Upper lobe of left lung (tissue), 6 donors: ENCODE data around the gene CLEC16A. TPM values are rescaled to one million over a fixed set of nuclear protein-coding genes. Genes with fewer than 3 reads are reported as not detected.

Source experiments
- ATAC-seq, 2 donors: fragments of 200-7000 bp; cut with Tn5 transposase; one replicate each; pipeline ENCODE4 v1.9.1; 2022; ENCODE audit warnings: mild to moderate bottlenecking in 2 of 2, moderate library complexity in 2 of 2; ENCODE audit not compliant: low FRiP score in 2 of 2
- DNase-seq, 2 donors: peaks; one replicate each; pipeline ENCODE4 v3.0.0-alpha.2; 2019 to 2020
- H3K27ac ChIP-seq, 4 donors: fragments of 200-600 bp; sonication (generic); one replicate each; pipeline ENCODE4 v1.5.1; 2016 to 2019
- H3K27me3 ChIP-seq, 4 donors: fragments of 200-600 bp; sonication (generic); one replicate each; pipeline ENCODE4 v1.5.1; 2017 to 2019
- H3K36me3 ChIP-seq, 4 donors: fragments of 200-600 bp; sonication (generic); one replicate each; pipeline ENCODE4 v1.5.1; 2016 to 2019
- H3K4me1 ChIP-seq, 4 donors: fragments of 200-600 bp; sonication (generic); one replicate each; pipeline ENCODE4 v1.5.1; 2018 to 2019
- H3K4me3 ChIP-seq, 4 donors: fragments of 200-600 bp; sonication (generic); one replicate each; pipeline ENCODE4 v1.5.1; 2017 to 2019; ENCODE audit warnings: mild to moderate bottlenecking in 2 of 4, moderate library complexity in 1 of 4
- H3K9me3 ChIP-seq, 4 donors: fragments of 200-600 bp; sonication (generic); one replicate each; pipeline ENCODE4 v1.5.1; 2018 to 2019
- CTCF ChIP-seq, 6 experiments: fragments of 450-650 bp in 4 of 6; fragments of 200-600 bp in 2 of 6; sonication (generic) in 2 of 6; IDR thresholded peaks; one replicate each; pipeline ENCODE4 v1.5.1; 2016 to 2019; ENCODE audit warnings: antibody characterized with exemption in 6 of 6
- EP300 ChIP-seq, 4 donors: sonication (generic); formaldehyde crosslinking; IDR thresholded peaks; one replicate each; pipeline ENCODE4 v1.5.1; 2017; ENCODE audit warnings: antibody characterized with exemption in 4 of 4, control low read depth in 2 of 4
- POLR2A ChIP-seq, 4 donors: fragments of 450-650 bp; IDR thresholded peaks; one replicate each; pipeline ENCODE4 v1.5.1; 2016 to 2017; ENCODE audit warnings: antibody characterized with exemption in 4 of 4, mild to moderate bottlenecking in 2 of 4
- POLR2AphosphoS5 ChIP-seq, 2 donors: sonication (generic); formaldehyde crosslinking; IDR thresholded peaks; one replicate each; pipeline ENCODE4 v1.5.1; 2017; ENCODE audit warnings: antibody characterized with exemption in 2 of 2
- WGBS, 2 donors: methylation state at CpG; one replicate each; pipeline ENCODE4 v1.1.5; 2017 to 2018; 5-methylcytosine and 5-hydroxymethylcytosine counted together
- total RNA-seq, 6 donors: library from RNA; depleted of rRNA in 4 of 6; stranded (reverse); fragments of >200 nt in 4 of 6; gene quantifications; one replicate each; pipeline versions ENCODE4 v1.1.0 to v1.2.1, GENCODE V29; 2016 to 2021
- donor health status: DM: no; HTN: no; CAD: no; lungs with moderate emphysema.
- donor health status: DM: no; HTN: yes; CAD: no; lungs with severe emphysema.

The CLEC16A gene
- total RNA-seq, 6 donors from 2014 or later, result 33.3 to 85.9 (median 46.4) TPM

DNA sequence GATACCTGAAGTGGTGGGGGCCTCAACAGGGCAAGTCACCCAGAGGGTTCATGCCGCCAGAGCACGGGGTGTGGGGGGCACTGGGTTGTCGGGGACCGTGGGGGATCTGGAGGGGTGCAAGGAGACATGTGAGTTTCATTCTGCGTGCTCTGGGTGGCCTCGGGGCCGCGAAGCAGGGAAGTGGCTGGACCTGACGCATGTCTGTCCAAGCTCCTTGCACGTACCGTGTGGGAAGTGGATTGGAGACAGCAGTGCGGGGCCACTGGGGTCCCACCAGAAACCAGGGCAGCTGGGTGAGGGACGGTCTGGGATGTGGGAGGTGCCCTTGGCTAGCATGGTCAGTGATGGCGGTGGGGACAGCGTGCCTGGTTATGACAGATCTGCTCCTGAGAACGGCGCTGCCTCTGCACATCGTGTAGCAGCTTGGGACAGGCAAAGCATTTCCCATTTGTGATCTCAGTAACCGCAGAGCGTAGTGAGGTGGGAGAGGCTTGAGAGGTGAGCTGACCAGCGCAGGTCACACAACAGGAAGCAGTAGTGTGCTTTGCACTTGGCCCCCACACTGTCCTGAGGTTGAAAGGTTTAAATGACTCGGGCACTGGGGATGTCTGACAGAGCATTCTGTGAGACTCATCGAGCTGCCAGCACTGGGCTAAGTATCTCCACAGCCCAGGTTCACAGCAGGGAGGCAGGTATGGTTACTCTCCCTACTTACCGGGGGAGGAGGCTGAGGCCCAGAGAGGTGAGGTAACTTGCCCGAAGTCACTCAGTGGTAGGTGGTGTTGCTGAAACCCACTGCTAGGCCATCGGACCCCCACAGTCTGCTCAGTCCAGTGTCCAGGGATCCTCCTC, 197.3 kb downstream of the CLEC16A start:
- no peak overlapping the region for H3K27ac ChIP-seq
- WGBS, 2 donors, result 97% methylated on average over 20 to 26 of the region's 26 CpGs
- DNase-seq, result no peak
- no peak for ATAC-seq
- no peaks in the 10 kb centered on the region for H3K36me3 ChIP-seq
- H3K4me1 ChIP-seq, result peaks cover 9 to 32% (median 22%) of the 10 kb centered on the region in 4 donors
- no peaks in the 10 kb centered on the region for H3K27me3 ChIP-seq
- no peak overlapping the region for H3K4me3 ChIP-seq
- TF ChIP-seq POLR2A (IDR thresholded peaks at IDR 0.05) (no peak), POLR2AphosphoS5 (IDR thresholded peaks at IDR 0.05) (no peak)
- H3K9me3 ChIP-seq, result no peaks in the 10 kb centered on the region

- H3K36me3 ChIP-seq, result no peaks in the 10 kb centered on the region
- no peak for TF ChIP-seq EP300 (IDR thresholded peaks at IDR 0.05)
- H3K4me1 ChIP-seq, result peaks cover 9 to 32% (median 21%) of the 10 kb centered on the region in 4 donors
- WGBS, 2 donors, result 91 to 100% methylated on average over 5 to 6 of the region's 7 CpGs
- H3K27ac ChIP-seq, result no peak overlapping the region
- H3K27me3 ChIP-seq, result no peaks in the 10 kb centered on the region
- no peaks in the 10 kb centered on the region for H3K9me3 ChIP-seq
- no peak overlapping the region for H3K4me3 ChIP-seq
- ATAC-seq, result no peak
- no peak for DNase-seq
Measured at GRCh38 chr16:11142261-11142630, 197.9 kb downstream of the CLEC16A start.

- TF ChIP-seq POLR2A (IDR thresholded peaks at IDR 0.05) (no peak), CTCF (IDR thresholded peaks at IDR 0.05) (no peak), POLR2AphosphoS5 (IDR thresholded peaks at IDR 0.05) (no peak), EP300 (IDR thresholded peaks at IDR 0.05) (no peak)
- Histone ChIP-seq H3K27ac (no peak overlapping the region), H3K4me3 (no peak overlapping the region), H3K9me3 (no peaks in the 10 kb centered on the region), H3K27me3 (no peaks in the 10 kb centered on the region), H3K36me3 (no peaks in the 10 kb centered on the region), H3K4me1 (peaks cover 5 to 26% (median 19%) of the 10 kb centered on the region in 4 donors)
- DNase-seq (no peak), ATAC-seq (no peak)
- 92 to 98% methylated on average over 5 to 7 of the region's 7 CpGs for WGBS, 2 donors
Measured at GRCh38 chr16:11142951-11143350, 198.6 kb downstream of the CLEC16A start.

DNA sequence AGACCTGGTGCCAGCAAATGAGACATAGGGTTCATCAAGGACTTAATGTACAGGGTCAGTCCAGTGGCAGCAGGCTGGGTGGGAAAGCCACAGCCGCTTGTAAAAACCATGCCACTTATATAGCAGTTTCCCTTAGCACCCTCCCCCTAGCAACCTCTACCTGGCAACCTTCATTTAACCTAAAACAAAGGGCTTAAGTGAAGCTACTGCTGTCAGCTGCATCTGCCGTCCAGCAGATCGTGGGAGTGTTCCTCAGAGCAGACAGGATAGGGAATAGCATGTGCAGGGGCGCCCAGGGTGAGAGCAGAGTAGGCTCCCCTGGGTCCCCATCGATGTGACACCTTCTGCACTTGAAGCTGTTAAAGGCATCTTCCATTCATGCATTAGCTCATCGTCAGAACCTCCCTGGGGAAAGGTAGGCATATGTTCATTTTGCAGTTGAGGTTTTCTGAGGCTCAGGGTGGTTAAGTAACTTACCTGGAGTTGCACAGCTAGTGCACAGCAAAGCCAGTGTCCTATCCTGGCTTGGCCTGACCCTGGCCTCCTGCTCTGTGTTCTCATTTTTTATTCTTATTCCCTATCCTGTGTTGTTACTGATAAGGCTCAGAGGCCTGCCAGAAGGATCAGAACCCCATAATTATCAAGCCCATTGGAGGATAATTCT, 199.1 kb downstream of the CLEC16A start:
- 99 to 100% methylated on average over 2 to 6 of the region's 6 CpGs for WGBS, 2 donors
- TF ChIP-seq POLR2AphosphoS5 (IDR thresholded peaks at IDR 0.05) (no peak), CTCF (IDR thresholded peaks at IDR 0.05) (no peak), POLR2A (IDR thresholded peaks at IDR 0.05) (no peak), EP300 (IDR thresholded peaks at IDR 0.05) (no peak)
- no peaks in the 10 kb centered on the region for H3K9me3 ChIP-seq
- peaks cover 0 to 20% (median 15%) of the 10 kb centered on the region in 4 donors for H3K4me1 ChIP-seq
- DNase-seq, result no peak
- no peaks in the 10 kb centered on the region for H3K27me3 ChIP-seq
- H3K36me3 ChIP-seq, result no peaks in the 10 kb centered on the region
- no peak for ATAC-seq
- H3K27ac ChIP-seq, result no peak overlapping the region
- H3K4me3 ChIP-seq, result no peak overlapping the region

- Histone ChIP-seq H3K4me3 (no peak overlapping the region), H3K27ac (no peak overlapping the region), H3K27me3 (no peaks in the 10 kb centered on the region), H3K9me3 (no peaks in the 10 kb centered on the region), H3K36me3 (no peaks in the 10 kb centered on the region), H3K4me1 (peaks cover 0 to 14% (median 9%) of the 10 kb centered on the region in 4 donors)
- 83 to 100% methylated on average over 2 to 4 of the region's 4 CpGs for WGBS, 2 donors
- TF ChIP-seq CTCF (IDR thresholded peaks at IDR 0.05) (no peak), POLR2A (IDR thresholded peaks at IDR 0.05) (no peak), POLR2AphosphoS5 (IDR thresholded peaks at IDR 0.05) (no peak), EP300 (IDR thresholded peaks at IDR 0.05) (no peak)
- no peak for ATAC-seq
- no peak for DNase-seq
Measured at GRCh38 chr16:11144122-11144521, 199.8 kb downstream of the CLEC16A start.
